ENCODE data around the gene ITGB1. TPM values are rescaled to one million over a fixed set of nuclear protein-coding genes. Genes with fewer than 3 reads are reported as not detected.

Gene ITGB1
- polyA plus RNA-seq, 1 of the 3 experiments (the other 2 are of a cell fraction) = 666 TPM

DNA sequence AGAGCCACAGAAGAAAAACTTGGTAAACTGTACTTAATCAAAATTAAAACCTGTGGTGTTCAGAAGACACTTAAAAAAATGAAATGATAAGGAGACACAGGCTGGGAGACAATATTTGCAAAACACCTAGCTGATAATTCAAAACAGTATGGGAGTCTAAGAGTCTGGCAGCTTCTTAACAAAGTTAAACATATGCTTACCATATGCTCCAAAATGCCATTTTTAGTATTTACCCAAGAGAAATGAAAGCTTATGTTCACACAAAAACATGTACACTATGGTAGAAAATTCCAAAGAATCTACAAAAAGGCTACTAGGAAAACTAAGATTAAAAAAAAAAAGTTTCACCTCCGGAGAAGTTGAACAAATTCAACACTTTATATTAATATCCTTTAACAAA, 48.6 kb downstream of the ITGB1 start:
- Histone ChIP-seq H3K4me1 (ENCODE audit: control insufficient read depth in 1 of 2, insufficient read depth in 2 of 2, low read depth in 1 of 2, low read length in 1 of 2) (no peaks in the 10 kb centered on the region; a peak in 1 of 4 replicates), H3K9ac (no peak overlapping the region), H3F3A (replicated peaks; ENCODE audit: insufficient read depth) (peaks cover 18% of the 10 kb centered on the region), H3K9me2 (no peaks in the 10 kb centered on the region), H3K27ac (ENCODE audit: low read depth in 2 of 2, low read length in 1 of 2) (peak overlapping the region in 1 of 2 experiments; percentile 67; a peak in 2 of 4 replicates), H4K20me1 (ENCODE audit: insufficient read depth) (0 out of 2 replicates have a peak, but pooled peaks cover 6% of the 10 kb centered on the region), H3K4me3 (ENCODE audit: low read depth in 2 of 2, low read length in 1 of 2) (no peak overlapping the region), H3K36me3 (replicated peaks in 1 of 2; ENCODE audit: control insufficient read depth in 1 of 2, insufficient read depth in 2 of 2, low read length in 1 of 2) (peaks cover 67 to 81% of the 10 kb centered on the region in 2 experiments), H3K79me2 (ENCODE audit: insufficient read depth) (peaks cover 80% of the 10 kb centered on the region), H2AFZ (ENCODE audit: low read depth) (no peak overlapping the region), H3K9me3 (no peaks in the 10 kb centered on the region), H3K4me2 (no peak overlapping the region), H3K27me3 (ENCODE audit: insufficient read depth) (no peaks in the 10 kb centered on the region)
- ChIA-PET CTCF (interaction anchor here (1.0 kb wide), 1 partner anchor 29 kb away, joined by 3 read pairs; no protein-coding TSS in a partner anchor), POLR2A (no interaction called here)
- TF ChIP-seq ELF1 (IDR thresholded peaks at IDR 0.05) (no peak), PBX3 (IDR thresholded peaks at IDR 0.05) (no peak), ZBTB33 (IDR thresholded peaks at IDR 0.05; ENCODE audit: borderline replicate concordance, low read depth) (no peak), MEF2A (IDR thresholded peaks at IDR 0.05; ENCODE audit: borderline replicate concordance, low read depth) (no peak), POLR2AphosphoS5 (IDR thresholded peaks at IDR 0.05; ENCODE audit: low read depth, low read length) (no peak), REST (IDR thresholded peaks at IDR 0.05; ENCODE audit: low read depth, low read length) (no peak), RXRA (IDR thresholded peaks at IDR 0.05; ENCODE audit: borderline replicate concordance, low read depth) (no peak), USF1 (IDR thresholded peaks at IDR 0.05; ENCODE audit: borderline replicate concordance, low read depth) (no peak), RFX5 (IDR thresholded peaks at IDR 0.05; ENCODE audit: low read length) (no peak), TEAD4 (IDR thresholded peaks at IDR 0.05; ENCODE audit: borderline replicate concordance, insufficient read depth) (no peak), SIN3A (IDR thresholded peaks at IDR 0.05; ENCODE audit: borderline replicate concordance, low read depth, low read length) (no peak), MXI1 (IDR thresholded peaks at IDR 0.05; ENCODE audit: low read depth, low read length) (no peak), EP300 (IDR thresholded peaks at IDR 0.05; ENCODE audit: borderline replicate concordance in 1 of 2, low read depth in 1 of 2, low read length in 1 of 2) (no peak), NRF1 (IDR thresholded peaks at IDR 0.05; ENCODE audit: low read depth, low read length) (no peak)
- TF ChIP-seq, protein P1, sequence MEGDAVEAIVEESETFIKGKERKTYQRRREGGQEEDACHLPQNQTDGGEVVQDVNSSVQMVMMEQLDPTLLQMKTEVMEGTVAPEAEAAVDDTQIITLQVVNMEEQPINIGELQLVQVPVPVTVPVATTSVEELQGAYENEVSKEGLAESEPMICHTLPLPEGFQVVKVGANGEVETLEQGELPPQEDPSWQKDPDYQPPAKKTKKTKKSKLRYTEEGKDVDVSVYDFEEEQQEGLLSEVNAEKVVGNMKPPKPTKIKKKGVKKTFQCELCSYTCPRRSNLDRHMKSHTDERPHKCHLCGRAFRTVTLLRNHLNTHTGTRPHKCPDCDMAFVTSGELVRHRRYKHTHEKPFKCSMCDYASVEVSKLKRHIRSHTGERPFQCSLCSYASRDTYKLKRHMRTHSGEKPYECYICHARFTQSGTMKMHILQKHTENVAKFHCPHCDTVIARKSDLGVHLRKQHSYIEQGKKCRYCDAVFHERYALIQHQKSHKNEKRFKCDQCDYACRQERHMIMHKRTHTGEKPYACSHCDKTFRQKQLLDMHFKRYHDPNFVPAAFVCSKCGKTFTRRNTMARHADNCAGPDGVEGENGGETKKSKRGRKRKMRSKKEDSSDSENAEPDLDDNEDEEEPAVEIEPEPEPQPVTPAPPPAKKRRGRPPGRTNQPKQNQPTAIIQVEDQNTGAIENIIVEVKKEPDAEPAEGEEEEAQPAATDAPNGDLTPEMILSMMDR (IDR thresholded peaks at IDR 0.05) = no peak
- WGBS (ENCODE audit: low lambda C conversion rate) = 91% methylated on average over 1 of the region's 1 CpG
- DNase-seq = no peak
